Measurements from ENCODE around the gene L3MBTL4.

DNA sequence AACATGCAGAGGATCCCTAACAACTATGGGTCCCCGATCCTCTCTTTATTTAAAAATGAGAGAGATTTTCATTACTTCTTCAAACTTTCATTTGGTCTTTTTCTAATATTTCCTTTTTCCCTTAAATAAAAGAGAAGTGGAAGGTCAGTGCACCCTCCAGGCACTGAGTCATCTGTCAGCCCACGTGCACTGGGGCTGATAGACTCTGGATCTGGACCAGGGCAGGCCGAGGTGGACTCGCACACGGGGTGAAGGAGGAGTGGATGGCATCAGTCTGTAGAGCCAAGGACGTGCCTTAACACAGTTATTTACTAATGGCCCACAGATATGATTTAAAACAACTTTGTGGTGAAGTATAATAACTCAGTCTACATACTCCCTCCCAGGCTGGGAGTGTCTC is 305.0 kb downstream of the L3MBTL4 start:
- TF ChIP-seq, protein P1, sequence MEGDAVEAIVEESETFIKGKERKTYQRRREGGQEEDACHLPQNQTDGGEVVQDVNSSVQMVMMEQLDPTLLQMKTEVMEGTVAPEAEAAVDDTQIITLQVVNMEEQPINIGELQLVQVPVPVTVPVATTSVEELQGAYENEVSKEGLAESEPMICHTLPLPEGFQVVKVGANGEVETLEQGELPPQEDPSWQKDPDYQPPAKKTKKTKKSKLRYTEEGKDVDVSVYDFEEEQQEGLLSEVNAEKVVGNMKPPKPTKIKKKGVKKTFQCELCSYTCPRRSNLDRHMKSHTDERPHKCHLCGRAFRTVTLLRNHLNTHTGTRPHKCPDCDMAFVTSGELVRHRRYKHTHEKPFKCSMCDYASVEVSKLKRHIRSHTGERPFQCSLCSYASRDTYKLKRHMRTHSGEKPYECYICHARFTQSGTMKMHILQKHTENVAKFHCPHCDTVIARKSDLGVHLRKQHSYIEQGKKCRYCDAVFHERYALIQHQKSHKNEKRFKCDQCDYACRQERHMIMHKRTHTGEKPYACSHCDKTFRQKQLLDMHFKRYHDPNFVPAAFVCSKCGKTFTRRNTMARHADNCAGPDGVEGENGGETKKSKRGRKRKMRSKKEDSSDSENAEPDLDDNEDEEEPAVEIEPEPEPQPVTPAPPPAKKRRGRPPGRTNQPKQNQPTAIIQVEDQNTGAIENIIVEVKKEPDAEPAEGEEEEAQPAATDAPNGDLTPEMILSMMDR (IDR thresholded peaks at IDR 0.05), result no peak
- TF ChIP-seq EP300 (IDR thresholded peaks at IDR 0.05), result no peak
- no peak for TF ChIP-seq POLR2AphosphoS5 (IDR thresholded peaks at IDR 0.05)

Measured in upper lobe of left lung (tissue), 4 donors.